ENCODE results near the gene CSDE1.

Gene CSDE1

DNA sequence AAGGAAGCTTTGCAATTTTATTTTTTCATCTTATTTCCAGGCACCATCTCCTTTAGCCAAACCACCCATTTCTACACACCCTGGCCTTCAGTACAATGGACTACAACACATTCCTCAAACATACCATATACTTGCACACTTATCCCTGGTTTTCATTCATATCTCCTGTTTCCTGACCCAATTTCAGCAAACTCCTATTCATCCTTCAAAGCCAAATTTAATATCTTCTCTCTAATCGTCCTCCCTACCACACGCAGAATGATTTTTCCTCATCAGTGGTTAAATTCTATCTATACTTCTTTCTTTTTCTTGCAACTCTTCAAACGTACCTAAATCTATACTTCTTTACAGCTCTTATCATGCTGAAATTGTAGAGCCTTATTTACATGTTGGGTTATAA lies 90.8 kb downstream of the CSDE1 start:
- DNase-seq: no peak

Data from right kidney (tissue), 1 donor.